ENCODE measurements around the gene SCO1. TPM values are rescaled to one million over a fixed set of nuclear protein-coding genes. Genes with fewer than 3 reads are reported as not detected.

SCO1 gene
- total and polyA plus RNA-seq, 2 donors (not counting 1 experiment from before 2014, with no cell fraction given): 5.9 to 28.6 TPM

DNA sequence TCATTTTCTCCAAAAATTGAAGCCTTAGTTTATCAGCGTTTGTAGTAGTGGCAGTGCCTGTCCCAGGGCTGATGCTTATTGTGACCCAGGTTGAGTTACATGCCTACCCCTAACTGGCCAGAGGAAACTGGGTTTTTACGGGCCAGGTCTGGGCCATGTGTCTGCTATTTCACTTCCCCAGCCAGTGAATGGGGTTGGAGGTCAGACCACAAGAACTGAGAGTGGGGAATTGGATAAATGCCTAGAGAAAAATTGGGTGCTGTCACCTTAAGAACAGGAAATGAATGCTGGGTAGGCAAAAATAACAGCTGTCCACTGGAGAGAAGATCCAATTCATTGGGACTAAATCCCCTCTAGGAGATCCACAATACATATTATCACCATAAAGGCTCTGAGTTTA is 5.2 kb upstream of the SCO1 start:
- H4K20me1 ChIP-seq (ENCODE audit: control insufficient read depth, insufficient read depth, low read length, poor library complexity, severe bottlenecking): no peaks in the 10 kb centered on the region
- intact Hi-C loops (cut with micrococcal nuclease): no loop called here
- peak overlapping the region in 1 of 2 donors; percentile 54 for H3K27ac ChIP-seq (ENCODE audit: low read length in 2 of 2)
- 21% methylated on average over 2 of the region's 2 CpGs for WGBS (ENCODE audit: insufficient coverage)
- no peak overlapping the region for H3K9ac ChIP-seq (ENCODE audit: low read length)
- ChIA-PET CTCF (interaction anchor here (0.6 kb wide), 1 partner anchor 241 kb away, joined by 3 read pairs; no protein-coding TSS in a partner anchor), POLR2A (no interaction called here)
- H3K27me3 ChIP-seq (replicated peaks in 1 of 4; ENCODE audit: control extremely low read depth in 1 of 4, control insufficient read depth in 3 of 4, insufficient read depth in 4 of 4, low read length in 3 of 4): no peaks in the 10 kb centered on the region
- H3K4me2 ChIP-seq (replicated peaks; ENCODE audit: low read depth, low read length, poor library complexity, severe bottlenecking): no peak overlapping the region
- DNase-seq: no peak
- peak overlapping the region; percentile 5 for H3K4me3 Mint-ChIP-seq
- no peaks in the 10 kb centered on the region for H3K27me3 Mint-ChIP-seq
- H3K4me1 ChIP-seq (ENCODE audit: control insufficient read depth in 2 of 2, insufficient read depth in 2 of 2, low read length in 2 of 2): peaks cover 26 to 38% of the 10 kb centered on the region in 2 donors
- no peaks in the 10 kb centered on the region for H3K9me3 ChIP-seq (ENCODE audit: control extremely low read depth in 1 of 3, control insufficient read depth in 2 of 3, insufficient read depth in 1 of 3, low read length in 2 of 3)
- no peaks in the 10 kb centered on the region for H3K9me3 Mint-ChIP-seq (ENCODE audit: insufficient read depth)
- H3K36me3 ChIP-seq (replicated peaks in 1 of 2; ENCODE audit: control extremely low read depth in 1 of 2, control insufficient read depth in 1 of 2, extremely low read depth in 1 of 2, insufficient read depth in 2 of 2, low read length in 1 of 2): peaks cover 8 to 29% of the 10 kb centered on the region in 2 experiments
- no peak overlapping the region for H2AFZ ChIP-seq (ENCODE audit: insufficient read depth, low read depth, low read length, poor library complexity, severe bottlenecking)
- TF ChIP-seq, protein P1, sequence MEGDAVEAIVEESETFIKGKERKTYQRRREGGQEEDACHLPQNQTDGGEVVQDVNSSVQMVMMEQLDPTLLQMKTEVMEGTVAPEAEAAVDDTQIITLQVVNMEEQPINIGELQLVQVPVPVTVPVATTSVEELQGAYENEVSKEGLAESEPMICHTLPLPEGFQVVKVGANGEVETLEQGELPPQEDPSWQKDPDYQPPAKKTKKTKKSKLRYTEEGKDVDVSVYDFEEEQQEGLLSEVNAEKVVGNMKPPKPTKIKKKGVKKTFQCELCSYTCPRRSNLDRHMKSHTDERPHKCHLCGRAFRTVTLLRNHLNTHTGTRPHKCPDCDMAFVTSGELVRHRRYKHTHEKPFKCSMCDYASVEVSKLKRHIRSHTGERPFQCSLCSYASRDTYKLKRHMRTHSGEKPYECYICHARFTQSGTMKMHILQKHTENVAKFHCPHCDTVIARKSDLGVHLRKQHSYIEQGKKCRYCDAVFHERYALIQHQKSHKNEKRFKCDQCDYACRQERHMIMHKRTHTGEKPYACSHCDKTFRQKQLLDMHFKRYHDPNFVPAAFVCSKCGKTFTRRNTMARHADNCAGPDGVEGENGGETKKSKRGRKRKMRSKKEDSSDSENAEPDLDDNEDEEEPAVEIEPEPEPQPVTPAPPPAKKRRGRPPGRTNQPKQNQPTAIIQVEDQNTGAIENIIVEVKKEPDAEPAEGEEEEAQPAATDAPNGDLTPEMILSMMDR (IDR thresholded peaks at IDR 0.05): no peak
- TF ChIP-seq EZH2 (IDR thresholded peaks at IDR 0.05; ENCODE audit: borderline replicate concordance, insufficient read depth, low read depth, low read length, poor library complexity, severe bottlenecking): no peak
- no peak for ATAC-seq (ENCODE audit: low read depth)
- H3K27ac Mint-ChIP-seq: peak overlapping the region; percentile 72
- H3K79me2 ChIP-seq (ENCODE audit: control insufficient read depth, insufficient read depth, low read length): peaks cover 84% of the 10 kb centered on the region
- H3K4me1 Mint-ChIP-seq: peaks cover 50% of the 10 kb centered on the region
- no peak overlapping the region for H3K4me3 ChIP-seq (ENCODE audit: control extremely low read depth in 1 of 5, extremely low read depth in 1 of 5, insufficient read depth in 1 of 5, low read depth in 2 of 5, low read length in 4 of 5)

DNA sequence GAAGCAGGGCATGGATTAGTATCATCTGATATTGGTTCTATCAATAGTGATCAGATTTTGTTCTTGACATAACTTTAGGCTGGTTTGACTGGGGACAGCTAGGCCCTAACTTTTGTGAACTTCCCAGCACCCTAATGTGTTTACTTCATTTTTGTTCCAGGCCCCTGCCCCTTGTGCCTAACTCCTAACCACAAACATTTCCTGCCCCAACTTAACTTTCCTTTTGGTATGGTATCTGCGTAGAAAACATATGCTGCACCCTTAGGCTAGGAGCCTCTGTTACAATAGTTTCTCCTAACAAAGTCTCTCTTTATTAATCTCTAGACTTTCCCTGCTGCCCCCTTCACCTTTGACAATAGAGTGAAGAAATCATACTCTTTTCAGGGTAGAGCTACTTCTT is 2.5 kb upstream of the SCO1 start:
- Histone ChIP-seq H3K4me2 (replicated peaks; ENCODE audit: low read depth, low read length, poor library complexity, severe bottlenecking) (peak overlapping the region; percentile 90), H3K4me3 (ENCODE audit: control extremely low read depth in 1 of 5, extremely low read depth in 1 of 5, insufficient read depth in 1 of 5, low read depth in 2 of 5, low read length in 4 of 5) (peak overlapping the region in 1 of 5 experiments; percentile 46), H3K27me3 (replicated peaks in 1 of 4; ENCODE audit: control extremely low read depth in 1 of 4, control insufficient read depth in 3 of 4, insufficient read depth in 4 of 4, low read length in 3 of 4) (no peaks in the 10 kb centered on the region), H2AFZ (ENCODE audit: insufficient read depth, low read depth, low read length, poor library complexity, severe bottlenecking) (peak overlapping the region; percentile 50), H3K4me1 (ENCODE audit: control insufficient read depth in 2 of 2, insufficient read depth in 2 of 2, low read length in 2 of 2) (peaks cover 32 to 51% of the 10 kb centered on the region in 2 donors), H3K79me2 (ENCODE audit: control insufficient read depth, insufficient read depth, low read length) (peaks cover 91% of the 10 kb centered on the region), H3K27ac (ENCODE audit: low read length in 2 of 2) (peak overlapping the region; percentile 37 to 78), H3K9ac (ENCODE audit: low read length) (peak overlapping the region; percentile 38), H4K20me1 (ENCODE audit: control insufficient read depth, insufficient read depth, low read length, poor library complexity, severe bottlenecking) (no peaks in the 10 kb centered on the region), H3K36me3 (replicated peaks in 1 of 2; ENCODE audit: control extremely low read depth in 1 of 2, control insufficient read depth in 1 of 2, extremely low read depth in 1 of 2, insufficient read depth in 2 of 2, low read length in 1 of 2) (peaks cover 3 to 9% of the 10 kb centered on the region in 2 experiments), H3K9me3 (ENCODE audit: control extremely low read depth in 1 of 3, control insufficient read depth in 2 of 3, insufficient read depth in 1 of 3, low read length in 2 of 3) (no peaks in the 10 kb centered on the region)
- Mint-ChIP-seq H3K27me3 (no peaks in the 10 kb centered on the region), H3K27ac (peak overlapping the region; percentile 86), H3K9me3 (ENCODE audit: insufficient read depth) (no peaks in the 10 kb centered on the region), H3K4me3 (peak overlapping the region; percentile 79), H3K4me1 (peaks cover 54% of the 10 kb centered on the region)
- no CpG with 5 or more reads among the region's 1 CpG for WGBS (ENCODE audit: insufficient coverage)
- POLR2A ChIA-PET: no interaction called here
- ATAC-seq (ENCODE audit: low read depth) (no peak), DNase-seq (peak; percentile 38)
- intact Hi-C loops (cut with micrococcal nuclease): loop anchor here (5.0 kb wide), 1 partner anchor 1297 kb away; the partner anchor contains the start of gene ZNF18
- CTCF ChIA-PET: interaction anchor here (0.7 to 1.3 kb wide), 3 partner anchors 28 to 145 kb away, joined by 3 to 4 read pairs (median 4); no protein-coding TSS in a partner anchor
- TF ChIP-seq EZH2 (IDR thresholded peaks at IDR 0.05; ENCODE audit: borderline replicate concordance, insufficient read depth, low read depth, low read length, poor library complexity, severe bottlenecking): no peak
- TF ChIP-seq, protein P1 (IDR thresholded peaks at IDR 0.05): no peak

Data from B cell (primary cell).